GM21786 (cell line): Measurements from ENCODE around the gene NMNAT2.
A peak's percentile ranks its signal among the peaks of the same experiment; 100 is the strongest.
"Not testable (repeated sequence)": the region's sequence is repeated elsewhere in the genome, so short reads cannot be mapped to it uniquely, and the experiment has no call there.

Experiments
- ATAC-seq: cut with Tn5 transposase; IDR thresholded peaks from one replicate; pipeline ENCODE4 v1.9.1; 2021; ENCODE audit not compliant: unreplicated experiment

The NMNAT2 gene

GRCh38 chr1:183241471-183241870, 176.7 kb downstream of the NMNAT2 start:
- no peak for ATAC-seq

GRCh38 chr1:183240853-183241252, 177.3 kb downstream of the NMNAT2 start:
- ATAC-seq, result not testable (repeated sequence)

- no peak for ATAC-seq
These were observed 177.7 kb downstream of the NMNAT2 start for GRCh38 chr1:183240526-183240825.

DNA sequence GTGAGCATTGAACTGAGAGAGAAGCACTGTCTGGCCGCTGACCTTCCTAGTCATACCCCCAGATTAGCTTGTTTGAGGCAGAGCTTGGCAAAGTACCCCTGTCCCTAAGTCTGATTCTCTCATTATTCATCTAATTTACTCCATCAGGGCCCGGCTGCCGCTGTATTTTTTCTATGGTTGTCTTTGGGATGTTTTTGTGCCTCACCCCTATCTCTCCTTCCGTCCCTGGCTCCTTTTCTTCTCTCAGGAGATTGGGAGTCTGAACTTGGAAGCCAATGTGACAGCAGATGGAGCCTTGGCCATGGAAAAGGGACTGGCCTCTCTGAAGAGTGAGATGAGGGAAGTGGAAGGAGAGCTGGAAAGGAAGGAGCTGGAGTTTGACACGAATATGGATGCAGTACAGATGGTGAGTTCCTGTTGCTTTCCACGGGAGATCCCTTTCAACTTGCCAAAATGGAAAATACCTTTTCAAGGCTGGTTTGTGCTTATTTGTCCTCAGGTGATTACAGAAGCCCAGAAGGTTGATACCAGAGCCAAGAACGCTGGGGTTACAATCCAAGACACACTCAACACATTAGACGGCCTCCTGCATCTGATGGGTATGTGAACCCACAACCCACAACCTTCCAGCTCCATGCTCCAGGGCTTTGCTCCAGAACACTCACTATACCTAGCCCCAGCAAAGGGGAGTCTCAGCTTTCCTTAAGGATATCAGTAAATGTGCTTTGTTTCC, 178.2 kb downstream of the NMNAT2 start:
- no peak for ATAC-seq

DNA sequence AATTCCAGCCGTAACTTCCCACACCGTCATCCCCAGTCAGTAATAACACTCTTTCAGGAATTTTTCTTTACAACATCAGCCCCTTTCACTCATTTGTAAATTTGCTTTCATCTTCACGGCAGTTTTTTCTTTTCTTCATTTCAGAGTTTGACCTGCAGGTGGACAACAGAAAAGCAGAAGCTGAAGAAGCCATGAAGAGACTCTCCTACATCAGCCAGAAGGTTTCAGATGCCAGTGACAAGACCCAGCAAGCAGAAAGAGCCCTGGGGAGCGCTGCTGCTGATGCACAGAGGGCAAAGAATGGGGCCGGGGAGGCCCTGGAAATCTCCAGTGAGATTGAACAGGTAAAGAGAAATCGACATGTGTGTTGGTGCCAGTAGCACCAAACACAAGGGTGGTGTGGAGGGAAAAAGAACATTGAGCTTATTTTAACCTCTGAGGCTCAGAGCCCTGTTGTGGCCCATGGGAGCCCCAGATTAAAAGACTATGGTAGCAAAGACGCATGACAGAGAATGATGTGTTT, 178.9 kb downstream of the NMNAT2 start:
- no peak for ATAC-seq

DNA sequence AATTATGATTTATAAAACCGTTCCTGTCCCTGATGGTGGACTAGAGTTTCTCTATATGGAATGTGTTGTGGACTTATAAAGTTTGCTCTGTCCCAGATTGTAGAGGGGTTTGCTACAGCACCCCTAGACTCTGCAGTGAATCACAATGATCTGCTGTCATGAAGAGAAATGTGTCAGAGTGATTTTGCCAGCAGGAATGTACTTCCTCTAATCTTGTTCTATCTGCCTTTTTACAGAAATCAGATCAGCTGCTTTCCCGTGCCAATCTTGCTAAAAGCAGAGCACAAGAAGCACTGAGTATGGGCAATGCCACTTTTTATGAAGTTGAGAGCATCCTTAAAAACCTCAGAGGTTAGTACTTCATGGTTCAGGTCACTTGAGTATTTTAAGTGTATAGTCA, 180.1 kb downstream of the NMNAT2 start:
- ATAC-seq, result no peak

DNA sequence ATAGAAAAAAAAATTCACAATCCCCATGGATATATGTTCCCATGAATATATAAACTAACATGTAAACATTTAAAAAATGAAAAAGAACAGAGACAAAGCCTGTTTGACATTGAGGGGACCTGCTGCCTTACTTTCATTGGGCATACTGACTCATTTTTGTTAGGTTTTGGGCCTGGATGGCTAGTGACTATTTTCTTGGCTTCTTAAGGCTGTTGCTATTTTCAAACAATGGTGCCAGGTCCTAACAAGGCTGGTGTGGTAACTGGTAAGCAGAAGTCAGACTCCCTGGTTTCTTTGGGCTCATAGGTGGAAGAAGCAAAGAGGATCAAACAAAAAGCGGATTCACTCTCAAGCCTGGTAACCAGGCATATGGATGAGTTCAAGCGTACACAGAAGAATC, 181.1 kb downstream of the NMNAT2 start:
- no peak for ATAC-seq

DNA sequence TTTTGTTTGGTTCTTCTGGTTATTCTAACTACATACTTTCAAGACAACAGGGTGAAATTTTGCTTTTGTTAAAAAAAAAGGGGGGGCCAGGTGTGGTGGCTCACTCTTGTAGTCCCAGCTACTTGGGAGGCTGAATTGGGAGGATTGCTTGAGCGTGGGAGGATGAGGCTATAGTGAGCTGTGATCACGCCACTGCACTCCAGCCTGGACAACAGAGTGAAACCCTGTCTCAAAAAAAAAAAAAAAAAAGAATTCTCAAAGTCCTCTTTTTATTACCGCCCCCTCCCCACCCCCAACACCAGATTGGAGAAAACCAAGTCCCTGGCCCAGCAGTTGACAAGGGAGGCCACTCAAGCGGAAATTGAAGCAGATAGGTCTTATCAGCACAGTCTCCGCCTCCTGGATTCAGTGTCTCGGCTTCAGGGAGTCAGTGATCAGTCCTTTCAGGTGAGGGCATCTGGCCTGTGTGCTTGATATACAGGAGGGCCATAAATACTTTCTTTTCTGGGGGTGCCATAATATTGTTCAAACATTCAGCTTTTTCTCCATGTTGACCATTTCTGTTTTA, 181.9 kb downstream of the NMNAT2 start:
- ATAC-seq, result no peak

DNA sequence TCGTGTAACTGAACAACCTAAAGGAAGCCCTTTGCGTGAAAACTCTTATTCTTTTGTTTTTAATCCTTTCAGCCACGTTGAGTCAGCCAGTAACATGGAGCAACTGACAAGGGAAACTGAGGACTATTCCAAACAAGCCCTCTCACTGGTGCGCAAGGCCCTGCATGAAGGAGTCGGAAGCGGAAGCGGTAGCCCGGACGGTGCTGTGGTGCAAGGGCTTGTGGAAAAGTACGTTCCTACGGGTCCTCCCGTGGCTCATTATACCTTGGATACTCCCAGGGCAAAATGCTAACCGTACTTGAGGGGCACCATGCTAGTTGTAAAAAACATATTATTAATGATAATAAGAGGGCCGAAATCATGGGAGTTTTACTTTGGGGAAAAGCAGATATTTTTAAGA, 182.7 kb downstream of the NMNAT2 start:
- no peak for ATAC-seq

GRCh38 chr1:183234660-183235476, 183.3 kb downstream of the NMNAT2 start:
- no peak for ATAC-seq

GRCh38 chr1:183233113-183233512, 185.1 kb downstream of the NMNAT2 start:
- ATAC-seq, result no peak

GRCh38 chr1:183231545-183231944, 186.6 kb downstream of the NMNAT2 start:
- ATAC-seq, result no peak

DNA sequence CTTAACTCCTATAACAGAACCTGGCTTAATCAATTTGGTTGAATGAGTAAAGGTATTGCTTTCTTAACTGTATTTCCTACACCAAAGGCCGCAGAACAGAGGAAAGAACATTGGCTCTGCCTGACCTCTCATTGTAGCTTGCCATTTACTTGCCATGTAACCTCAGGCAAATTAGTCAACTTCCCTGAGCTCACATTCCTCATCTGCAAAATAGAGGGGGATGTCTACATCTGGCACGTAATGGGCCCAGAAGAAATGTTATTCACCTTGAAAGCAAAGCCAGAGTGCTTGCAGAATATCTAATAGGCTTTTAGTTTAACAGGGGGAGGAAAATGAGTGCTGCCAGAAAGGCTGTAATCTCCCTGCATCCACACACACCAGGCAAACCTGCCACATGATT, 187.8 kb downstream of the NMNAT2 start:
- ATAC-seq, result no peak

DNA sequence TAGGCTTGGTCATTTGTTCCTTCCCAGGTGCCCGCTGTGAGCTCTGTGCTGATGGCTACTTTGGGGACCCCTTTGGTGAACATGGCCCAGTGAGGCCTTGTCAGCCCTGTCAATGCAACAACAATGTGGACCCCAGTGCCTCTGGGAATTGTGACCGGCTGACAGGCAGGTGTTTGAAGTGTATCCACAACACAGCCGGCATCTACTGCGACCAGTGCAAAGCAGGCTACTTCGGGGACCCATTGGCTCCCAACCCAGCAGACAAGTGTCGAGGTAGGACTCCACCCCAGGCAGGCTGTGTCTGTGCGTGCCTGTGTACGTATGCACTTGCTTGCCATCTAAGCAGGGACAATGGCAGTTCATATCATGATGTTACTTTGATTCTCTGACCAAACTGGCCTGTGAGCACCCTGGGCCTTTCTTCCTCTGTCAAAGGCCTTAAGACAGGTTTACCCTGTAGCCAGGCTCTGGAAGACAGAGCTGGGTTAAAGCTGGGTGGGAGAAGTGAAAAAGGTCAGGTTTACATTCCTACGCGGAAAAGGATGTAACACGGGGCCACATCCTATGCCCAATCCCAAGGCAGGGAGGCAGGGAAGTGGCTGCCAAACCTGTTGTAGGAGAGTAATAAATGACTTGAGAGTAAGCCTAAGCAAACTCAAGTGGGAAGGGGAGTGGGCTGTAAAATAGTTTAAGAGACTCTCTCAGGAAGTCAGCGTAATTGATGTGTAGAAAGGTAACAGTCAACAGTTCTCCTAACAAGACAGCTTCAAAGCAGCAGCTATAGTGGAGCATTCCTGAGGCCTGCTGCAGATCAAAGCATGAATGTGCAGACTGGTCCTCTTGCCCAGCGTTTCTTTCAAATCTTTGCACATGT, 189.6 kb downstream of the NMNAT2 start:
- ATAC-seq, result no peak

- peak; percentile 67 for ATAC-seq
These were observed 190.5 kb downstream of the NMNAT2 start for GRCh38 chr1:183227422-183228346.

DNA sequence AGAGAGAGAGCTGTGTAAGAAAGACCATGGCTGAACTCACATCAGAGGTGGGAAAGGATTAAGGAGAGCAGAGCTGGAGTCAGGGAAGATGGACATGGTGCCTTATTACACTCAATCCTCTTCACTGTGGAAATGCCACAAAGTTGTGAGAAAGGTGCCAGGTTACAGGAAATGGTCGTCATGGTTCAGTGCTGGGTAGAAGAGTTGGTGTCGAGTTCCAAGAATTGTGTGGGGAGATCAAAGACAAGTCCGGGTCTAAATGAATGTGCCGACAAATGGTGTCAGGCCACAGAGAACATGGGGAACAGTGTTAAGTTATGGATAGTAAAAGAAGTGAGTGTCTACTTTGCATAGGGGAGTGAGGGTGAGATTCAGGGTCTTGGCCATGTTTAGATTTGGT, 191.2 kb downstream of the NMNAT2 start:
- no peak for ATAC-seq

DNA sequence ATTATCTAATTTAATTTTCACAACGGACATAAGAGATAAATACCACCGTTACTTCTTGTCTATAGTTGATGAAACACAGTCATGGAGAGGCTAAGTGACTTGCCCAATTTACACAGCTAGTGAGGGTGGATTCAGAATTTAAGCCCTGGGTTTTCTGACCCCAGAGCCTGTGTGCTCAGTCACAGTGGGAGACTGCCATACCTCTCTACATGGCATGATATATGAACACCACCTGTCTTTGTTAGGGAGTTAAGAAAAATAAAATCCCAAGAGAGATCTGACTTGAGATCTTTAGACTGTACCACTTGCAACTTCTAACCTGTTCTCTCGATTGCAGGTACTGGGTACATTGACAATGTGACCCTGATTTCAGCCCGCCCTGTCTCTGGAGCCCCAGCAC, 191.8 kb downstream of the NMNAT2 start:
- ATAC-seq, result no peak

DNA sequence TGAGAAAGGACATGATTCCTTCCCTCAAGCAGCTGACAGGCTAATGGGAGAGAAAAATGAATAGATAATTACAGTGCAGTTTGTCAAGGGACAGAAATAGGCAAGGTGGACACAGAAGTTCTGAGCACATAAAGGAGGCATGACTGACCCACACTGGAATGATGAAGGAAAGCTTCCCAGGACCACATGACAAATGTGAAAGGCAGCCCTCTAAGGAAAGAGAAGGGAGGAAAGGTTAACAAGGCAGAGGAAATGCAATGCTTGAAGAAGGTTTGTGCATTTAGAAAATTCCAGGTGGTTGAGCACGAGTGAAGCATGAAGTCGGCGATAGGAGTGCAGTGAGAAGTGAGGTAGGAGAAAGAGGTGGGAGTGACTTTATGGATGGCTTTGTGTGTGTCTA, 194.7 kb downstream of the NMNAT2 start:
- no peak for ATAC-seq

- no peak for ATAC-seq
These were observed 195.3 kb downstream of the NMNAT2 start for GRCh38 chr1:183222909-183223308.

GRCh38 chr1:183219616-183220009, 198.6 kb downstream of the NMNAT2 start:
- ATAC-seq, result no peak
